ENCODE data around the gene SPEF2.

GRCh38 chr5:35617060-35617434, 616 bp upstream of the SPEF2 start:
- TF ChIP-seq YY1 (IDR thresholded peaks at IDR 0.05; ENCODE audit: insufficient read depth, insufficient read length) (no peak), ZNF274 (IDR thresholded peaks at IDR 0.05; ENCODE audit: low read depth, low read length) (no peak)

Measured in NT2/D1 (cell line).